Panc1 (cell line): Measurements from ENCODE around the gene FBXL19.

ENCODE experiments used
- POLR2AphosphoS5 ChIP-seq: IDR thresholded peaks from 2 replicates; pipeline ENCODE4 v1.6.1; 2012; ENCODE audit warnings: mild to moderate bottlenecking, low read depth, low read length, moderate library complexity
- SIN3A ChIP-seq: IDR thresholded peaks from 2 replicates; pipeline ENCODE4 v1.6.1; 2012; ENCODE audit warnings: low read depth, mild to moderate bottlenecking, low read length, moderate library complexity, borderline replicate concordance; ENCODE audit not compliant: insufficient read depth
- TF ChIP-seq, protein P1 (sequence below): fragments of 450-650 bp; IDR thresholded peaks from 2 replicates; pipeline ENCODE4 v1.5.1; 2017; ENCODE audit warnings: mild to moderate bottlenecking
- TF ChIP-seq, protein P2 (sequence below), 2 experiments: IDR thresholded peaks; 2 replicates each; pipeline ENCODE4 v1.6.1; 2011 to 2012; ENCODE audit warnings: low read depth in 2 of 2, control low read depth in 1 of 2, low read length in 1 of 2, mild to moderate bottlenecking in 1 of 2, moderate library complexity in 1 of 2; ENCODE audit not compliant: insufficient read depth in 1 of 2

DNA sequence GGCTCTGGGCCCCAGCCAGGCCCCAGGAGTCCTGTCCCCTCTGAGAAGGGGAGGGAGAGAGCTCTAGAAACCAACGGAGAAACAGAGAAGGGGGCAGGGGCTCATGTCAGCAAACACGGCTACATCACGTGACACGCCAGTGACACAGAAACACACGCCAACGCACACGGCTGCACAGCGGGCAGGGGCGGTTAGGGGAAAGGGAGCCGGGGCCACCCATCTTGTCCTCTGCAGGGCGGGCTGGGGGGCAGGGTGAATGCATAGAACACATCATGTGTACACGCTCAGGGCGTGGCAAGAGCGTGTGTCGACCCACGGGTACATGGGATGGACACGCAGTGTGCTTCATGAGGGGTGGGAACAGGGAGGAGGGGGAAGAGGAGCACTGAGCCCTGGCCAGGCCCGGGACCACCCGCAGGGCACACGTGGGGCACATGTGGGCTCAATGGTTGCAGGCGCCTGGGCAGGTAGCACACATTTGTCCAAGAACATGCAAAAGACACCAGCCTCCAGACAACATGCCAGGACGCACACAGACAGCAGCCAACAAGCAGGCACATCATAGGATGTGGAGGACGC lies 66.2 kb downstream of the FBXL19 start:
- TF ChIP-seq POLR2AphosphoS5 (no peak), SIN3A (no peak)
- TF ChIP-seq, protein P1, sequence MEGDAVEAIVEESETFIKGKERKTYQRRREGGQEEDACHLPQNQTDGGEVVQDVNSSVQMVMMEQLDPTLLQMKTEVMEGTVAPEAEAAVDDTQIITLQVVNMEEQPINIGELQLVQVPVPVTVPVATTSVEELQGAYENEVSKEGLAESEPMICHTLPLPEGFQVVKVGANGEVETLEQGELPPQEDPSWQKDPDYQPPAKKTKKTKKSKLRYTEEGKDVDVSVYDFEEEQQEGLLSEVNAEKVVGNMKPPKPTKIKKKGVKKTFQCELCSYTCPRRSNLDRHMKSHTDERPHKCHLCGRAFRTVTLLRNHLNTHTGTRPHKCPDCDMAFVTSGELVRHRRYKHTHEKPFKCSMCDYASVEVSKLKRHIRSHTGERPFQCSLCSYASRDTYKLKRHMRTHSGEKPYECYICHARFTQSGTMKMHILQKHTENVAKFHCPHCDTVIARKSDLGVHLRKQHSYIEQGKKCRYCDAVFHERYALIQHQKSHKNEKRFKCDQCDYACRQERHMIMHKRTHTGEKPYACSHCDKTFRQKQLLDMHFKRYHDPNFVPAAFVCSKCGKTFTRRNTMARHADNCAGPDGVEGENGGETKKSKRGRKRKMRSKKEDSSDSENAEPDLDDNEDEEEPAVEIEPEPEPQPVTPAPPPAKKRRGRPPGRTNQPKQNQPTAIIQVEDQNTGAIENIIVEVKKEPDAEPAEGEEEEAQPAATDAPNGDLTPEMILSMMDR, result no peak
- TF ChIP-seq, protein P2, sequence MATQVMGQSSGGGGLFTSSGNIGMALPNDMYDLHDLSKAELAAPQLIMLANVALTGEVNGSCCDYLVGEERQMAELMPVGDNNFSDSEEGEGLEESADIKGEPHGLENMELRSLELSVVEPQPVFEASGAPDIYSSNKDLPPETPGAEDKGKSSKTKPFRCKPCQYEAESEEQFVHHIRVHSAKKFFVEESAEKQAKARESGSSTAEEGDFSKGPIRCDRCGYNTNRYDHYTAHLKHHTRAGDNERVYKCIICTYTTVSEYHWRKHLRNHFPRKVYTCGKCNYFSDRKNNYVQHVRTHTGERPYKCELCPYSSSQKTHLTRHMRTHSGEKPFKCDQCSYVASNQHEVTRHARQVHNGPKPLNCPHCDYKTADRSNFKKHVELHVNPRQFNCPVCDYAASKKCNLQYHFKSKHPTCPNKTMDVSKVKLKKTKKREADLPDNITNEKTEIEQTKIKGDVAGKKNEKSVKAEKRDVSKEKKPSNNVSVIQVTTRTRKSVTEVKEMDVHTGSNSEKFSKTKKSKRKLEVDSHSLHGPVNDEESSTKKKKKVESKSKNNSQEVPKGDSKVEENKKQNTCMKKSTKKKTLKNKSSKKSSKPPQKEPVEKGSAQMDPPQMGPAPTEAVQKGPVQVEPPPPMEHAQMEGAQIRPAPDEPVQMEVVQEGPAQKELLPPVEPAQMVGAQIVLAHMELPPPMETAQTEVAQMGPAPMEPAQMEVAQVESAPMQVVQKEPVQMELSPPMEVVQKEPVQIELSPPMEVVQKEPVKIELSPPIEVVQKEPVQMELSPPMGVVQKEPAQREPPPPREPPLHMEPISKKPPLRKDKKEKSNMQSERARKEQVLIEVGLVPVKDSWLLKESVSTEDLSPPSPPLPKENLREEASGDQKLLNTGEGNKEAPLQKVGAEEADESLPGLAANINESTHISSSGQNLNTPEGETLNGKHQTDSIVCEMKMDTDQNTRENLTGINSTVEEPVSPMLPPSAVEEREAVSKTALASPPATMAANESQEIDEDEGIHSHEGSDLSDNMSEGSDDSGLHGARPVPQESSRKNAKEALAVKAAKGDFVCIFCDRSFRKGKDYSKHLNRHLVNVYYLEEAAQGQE (IDR thresholded peaks at IDR 0.05; ENCODE audit: insufficient read depth in 1 of 2, low read depth in 2 of 2, low read length in 1 of 2), result no peak
